HG02970 (cell line): ENCODE data around the gene GGA2.
"Not testable (repeated sequence)": the region's sequence is repeated elsewhere in the genome, so short reads cannot be mapped to it uniquely, and the experiment has no call there.

Experiments
- ATAC-seq: cut with Tn5 transposase; IDR thresholded peaks from one replicate; pipeline ENCODE4 v1.9.1; 2021; ENCODE audit warnings: mild to moderate bottlenecking, moderate library complexity, moderate number of reproducible peaks; ENCODE audit not compliant: unreplicated experiment, low FRiP score

Gene GGA2

GRCh38 chr16:23510164-23510914 is at the start of gene GGA2:
GGA2 (minus strand) TSS chr16:23510494; CDS start chr16:23510411, 83 bp downstream.
- peak; percentile 82 for ATAC-seq

DNA sequence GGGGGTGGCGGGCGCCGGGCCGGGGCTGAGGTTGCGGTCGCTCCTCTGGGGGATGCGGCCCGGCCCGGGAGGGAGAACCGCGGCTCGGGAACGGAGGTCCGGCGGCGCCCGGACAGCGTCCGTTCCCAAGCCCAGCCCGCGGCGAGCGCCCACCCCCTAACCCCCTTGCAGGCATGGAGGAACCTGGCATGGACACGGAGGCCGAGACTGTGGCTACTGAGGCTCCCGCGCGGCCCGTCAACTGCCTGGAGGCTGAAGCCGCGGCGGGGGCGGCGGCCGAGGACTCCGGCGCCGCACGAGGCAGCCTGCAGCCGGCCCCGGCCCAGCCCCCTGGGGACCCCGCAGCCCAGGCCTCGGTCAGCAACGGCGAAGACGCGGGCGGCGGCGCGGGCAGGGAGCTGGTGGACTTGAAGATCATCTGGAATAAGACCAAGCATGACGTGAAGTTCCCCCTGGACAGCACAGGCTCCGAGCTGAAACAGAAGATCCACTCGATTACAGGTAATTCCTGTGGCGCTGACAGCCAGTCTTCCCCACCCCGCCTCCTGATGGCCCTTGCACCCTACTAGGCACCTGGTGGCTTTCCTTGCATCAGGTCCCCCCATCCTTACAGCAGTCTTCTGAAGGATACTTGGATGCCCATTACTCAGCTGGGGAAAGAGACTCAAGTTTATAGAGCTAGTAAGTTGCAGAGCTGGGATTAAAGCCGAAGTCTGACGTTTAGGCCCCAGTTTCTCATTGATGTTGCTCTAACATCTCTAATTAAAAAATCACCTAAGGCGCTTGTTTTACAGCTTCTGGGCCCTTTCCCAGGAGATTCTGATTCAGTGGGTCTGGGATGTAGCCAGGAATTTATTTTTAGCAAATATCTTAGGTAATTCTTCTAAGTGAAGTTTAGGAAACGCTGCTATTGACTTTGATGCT is 47.7 kb upstream of the GGA2 start:
- ATAC-seq = peak; percentile 1

DNA sequence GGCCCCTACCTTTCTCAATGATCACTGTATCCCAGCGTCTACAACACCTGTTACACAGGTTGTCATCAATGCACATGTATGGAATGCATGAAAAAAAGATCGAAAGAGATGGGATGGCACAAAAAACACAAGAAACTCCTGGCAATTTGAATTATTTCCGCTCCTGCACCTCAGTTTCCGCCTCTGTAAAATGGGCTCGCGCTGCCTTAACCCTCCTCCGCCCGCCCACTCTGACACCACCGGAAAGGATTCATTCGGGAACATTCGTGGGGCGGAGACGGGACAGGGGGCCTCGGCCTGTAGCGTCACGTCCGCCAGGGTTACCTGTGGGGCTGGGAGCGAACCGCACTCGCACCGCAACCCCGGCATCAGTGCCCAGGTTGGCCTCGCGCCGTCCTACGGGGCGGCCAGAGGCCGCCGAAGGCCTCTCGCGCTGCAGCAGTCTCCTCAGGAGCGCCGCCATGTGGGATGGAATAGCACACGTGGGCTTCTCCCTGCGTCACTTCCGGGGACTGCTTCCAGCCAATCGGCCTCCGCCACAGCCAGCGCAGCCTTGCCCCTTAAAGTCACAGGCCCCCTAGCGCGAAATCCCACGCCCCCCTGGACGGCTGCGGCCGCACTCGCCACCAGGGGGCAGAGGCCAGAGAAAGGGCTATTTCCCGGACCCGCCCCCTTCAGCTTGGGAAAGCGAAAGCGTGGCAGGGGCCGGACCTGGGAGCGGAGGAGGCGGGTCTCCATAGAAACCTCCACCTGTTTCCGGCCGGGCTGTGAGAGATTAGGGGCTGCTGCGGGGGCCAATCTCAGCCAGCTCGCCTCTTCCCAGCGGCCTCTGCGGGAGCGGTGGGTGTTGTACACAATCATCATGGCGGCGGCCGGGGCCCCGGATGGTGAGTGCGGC is 46.8 kb upstream of the GGA2 start, which contains the start of the genes EARS2 and UBFD1:
Gene EARS2 (minus strand): TSS at position 470 of the 898 bp plus-strand sequence. CDS start 7 bp downstream, at position 463.
Gene UBFD1 (plus strand): TSS at position 847 of the 898 bp plus-strand sequence. CDS start 16 bp downstream, at position 863.
- ATAC-seq = peak; percentile 92

GRCh38 chr16:23554536-23554935 is 44.2 kb upstream of the GGA2 start:
- no peak for ATAC-seq

GRCh38 chr16:23552161-23552560 is 41.9 kb upstream of the GGA2 start:
- ATAC-seq = no peak

DNA sequence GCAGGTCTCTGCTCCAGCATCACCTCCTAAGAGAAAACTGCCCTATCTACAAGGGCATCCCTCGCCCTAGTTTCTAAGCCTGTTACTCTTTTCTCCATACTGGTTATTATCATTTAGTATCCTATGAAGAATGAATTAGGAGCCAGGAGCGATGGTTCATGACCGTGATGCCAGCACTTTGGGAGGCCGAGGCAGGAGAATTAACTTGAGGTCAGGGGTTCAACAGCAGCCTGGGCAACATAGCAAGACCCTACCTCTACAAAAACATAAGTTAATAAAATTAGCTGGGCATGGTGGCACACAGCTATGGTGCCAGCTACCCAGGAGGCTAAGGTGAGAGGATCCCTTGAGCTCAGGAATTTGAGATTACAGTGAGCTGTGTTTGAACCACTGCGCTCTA is 39.6 kb upstream of the GGA2 start:
- ATAC-seq = no peak

- no peak for ATAC-seq
Observed at GRCh38 chr16:23544436-23544835, 34.1 kb upstream of the GGA2 start.

- not testable (repeated sequence) for ATAC-seq
Observed at GRCh38 chr16:23540817-23541178, 30.5 kb upstream of the GGA2 start.

DNA sequence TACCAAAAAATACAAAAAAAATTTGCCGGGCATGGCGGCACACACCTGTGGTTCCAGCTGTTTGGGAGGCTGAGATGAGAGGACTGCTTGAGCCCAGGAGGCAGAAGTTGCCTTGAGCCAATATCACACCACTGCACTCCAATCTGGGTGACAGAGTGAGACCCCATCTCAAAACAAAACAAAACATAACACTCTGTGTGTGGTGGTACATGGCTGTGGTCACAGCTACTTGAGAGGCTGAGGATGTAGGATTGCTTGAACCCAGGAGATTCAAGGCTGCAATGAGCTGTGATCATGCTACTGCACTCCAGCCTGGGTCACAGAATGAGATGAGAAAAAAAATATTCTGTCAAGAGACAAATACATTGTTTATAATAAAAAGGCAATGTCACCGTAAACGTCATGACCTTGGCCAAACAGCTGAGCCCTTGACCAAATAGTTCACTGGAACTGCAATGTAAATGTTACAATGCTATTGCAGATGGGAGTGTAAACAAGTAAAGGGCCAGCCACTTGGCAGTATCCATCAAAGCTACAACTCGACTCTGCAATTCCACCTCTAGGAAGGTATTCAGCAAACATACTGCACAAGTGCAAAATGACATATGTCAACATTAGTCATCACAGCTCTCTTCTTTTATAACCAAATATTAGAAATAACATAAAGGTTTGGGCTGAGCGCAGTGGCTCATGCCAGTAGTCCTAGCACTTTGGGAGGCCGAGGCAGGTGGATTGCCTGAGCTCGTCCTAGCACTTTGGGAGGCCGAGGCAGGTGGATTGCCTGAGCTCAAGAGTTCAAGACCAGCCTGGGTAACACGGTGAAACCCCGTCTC is 29.9 kb upstream of the GGA2 start:
- no peak for ATAC-seq

DNA sequence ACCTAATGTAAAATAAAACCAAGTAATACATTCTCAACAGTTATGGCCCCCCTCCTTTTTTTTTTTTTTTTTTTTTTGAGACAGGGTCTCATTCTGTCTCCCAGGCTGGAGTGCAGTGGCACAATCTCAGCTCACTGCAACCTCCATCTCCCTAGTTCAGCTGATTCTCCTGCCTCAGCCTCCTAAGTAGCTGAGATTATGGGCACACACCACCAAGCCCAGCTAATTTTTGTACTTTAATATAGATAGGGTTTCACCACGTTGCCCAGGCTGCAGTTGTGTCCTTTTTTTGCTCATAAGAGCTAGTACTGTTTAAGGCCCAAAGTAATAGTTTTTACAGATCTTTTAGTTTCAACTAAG is 28.6 kb upstream of the GGA2 start:
- ATAC-seq = no peak

DNA sequence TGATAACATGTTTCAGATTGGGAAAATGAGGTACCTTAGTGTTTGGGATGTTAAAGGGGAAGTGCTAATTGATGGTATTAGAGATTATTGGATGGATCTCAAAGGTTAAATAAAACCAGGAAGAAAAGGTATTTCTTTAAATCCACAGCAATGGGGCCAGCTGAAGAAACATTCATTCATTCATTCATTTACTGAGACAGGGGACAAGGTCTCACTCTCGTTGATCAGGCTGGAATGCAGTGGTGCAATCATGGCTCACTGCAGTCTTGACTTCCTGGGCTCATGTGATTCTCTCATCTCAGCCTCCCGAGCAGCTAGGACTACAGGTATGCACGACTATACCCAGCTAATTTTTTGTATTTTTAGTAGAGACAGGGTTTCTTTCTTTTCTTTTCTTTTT is 27.1 kb upstream of the GGA2 start:
- ATAC-seq = no peak

DNA sequence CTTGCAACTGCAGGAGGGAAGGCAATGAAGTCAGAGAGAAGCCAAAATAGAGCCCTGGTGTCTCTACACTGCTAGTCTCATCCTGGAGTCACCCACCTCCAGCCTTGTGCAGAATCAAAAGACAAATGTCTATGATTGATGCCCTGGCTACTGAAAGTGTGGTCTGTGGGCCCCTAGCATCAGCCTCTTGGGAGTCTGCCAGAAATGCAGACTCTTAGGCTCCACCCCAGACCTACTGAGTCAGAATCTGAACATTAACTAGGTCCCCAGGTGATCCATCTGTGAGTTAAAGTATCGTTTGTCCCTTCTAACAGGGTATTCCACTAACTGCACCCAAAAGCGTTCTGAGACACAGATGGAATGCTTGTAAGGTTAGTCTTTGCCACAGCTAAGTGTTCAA is 25.6 kb upstream of the GGA2 start:
- no peak for ATAC-seq

DNA sequence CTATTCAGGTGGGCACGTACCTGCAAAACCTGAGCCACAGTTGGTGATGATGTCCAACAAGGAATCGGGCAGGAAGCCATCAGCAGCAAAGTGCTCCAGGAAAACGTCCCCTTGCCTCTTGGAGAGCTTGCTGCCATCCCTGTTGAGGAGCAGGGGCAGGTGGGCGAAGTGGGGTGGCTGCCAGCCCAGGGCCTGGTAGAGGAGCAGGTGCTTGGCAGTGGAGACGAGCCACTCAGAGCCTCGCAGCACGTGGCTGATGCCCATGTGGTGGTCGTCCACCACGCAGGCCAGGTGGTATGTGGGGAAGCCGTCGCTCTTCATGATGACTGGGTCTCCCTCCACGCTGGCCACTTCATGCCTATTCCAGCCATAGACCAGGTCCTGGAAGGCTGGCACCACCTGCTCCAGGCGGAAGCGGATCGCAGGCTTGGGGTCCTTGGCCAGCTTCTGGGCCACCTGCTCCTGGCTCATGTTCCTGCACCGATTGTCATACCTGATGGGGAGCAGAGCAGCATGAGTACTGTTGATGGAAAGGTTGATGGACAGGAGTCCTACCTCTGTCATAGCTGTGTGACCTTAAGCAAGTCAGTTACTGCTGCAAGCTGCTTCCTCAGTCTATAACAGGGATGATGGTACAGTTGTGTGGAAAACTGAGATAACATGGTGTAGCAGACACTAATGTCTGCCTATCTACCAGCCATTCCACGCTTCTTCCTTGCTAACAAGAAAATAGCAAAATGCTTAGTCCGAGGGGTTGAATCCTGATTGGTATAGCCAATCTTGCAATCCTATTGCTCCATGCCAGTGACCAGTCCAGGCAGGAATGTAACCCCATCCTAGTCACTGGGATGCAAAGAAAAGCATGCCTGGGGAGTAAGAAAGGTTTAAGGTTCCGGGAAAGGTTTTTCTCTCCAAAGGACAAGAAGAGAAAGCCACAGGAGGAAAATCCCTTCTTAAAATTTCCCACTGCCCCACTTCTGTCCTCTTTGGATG is 24.9 kb upstream of the GGA2 start:
- ATAC-seq = no peak

DNA sequence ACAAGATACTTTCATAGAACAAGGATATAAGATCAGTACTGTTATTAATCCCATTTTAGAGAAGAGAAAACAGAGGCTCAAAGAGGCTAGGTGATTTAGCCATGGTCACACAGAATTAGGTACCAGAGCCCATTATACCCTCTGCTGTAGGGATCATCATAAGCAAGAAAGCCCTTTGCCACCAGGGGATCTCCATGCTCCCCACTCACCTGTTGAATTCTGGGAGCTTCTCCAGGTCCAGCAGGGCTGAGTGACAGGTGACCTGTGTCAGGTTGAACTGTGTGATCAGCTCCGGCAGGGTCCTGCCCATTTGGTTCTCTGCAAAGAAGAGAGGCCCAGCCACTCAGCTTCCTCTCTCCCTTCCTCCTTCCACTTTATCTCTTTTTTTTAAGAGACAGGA is 22.2 kb upstream of the GGA2 start:
- ATAC-seq = no peak

- ATAC-seq = no peak
Observed at GRCh38 chr16:23530062-23530461, 19.8 kb upstream of the GGA2 start.

- no peak for ATAC-seq
Observed at GRCh38 chr16:23528644-23529310, 18.5 kb upstream of the GGA2 start.

DNA sequence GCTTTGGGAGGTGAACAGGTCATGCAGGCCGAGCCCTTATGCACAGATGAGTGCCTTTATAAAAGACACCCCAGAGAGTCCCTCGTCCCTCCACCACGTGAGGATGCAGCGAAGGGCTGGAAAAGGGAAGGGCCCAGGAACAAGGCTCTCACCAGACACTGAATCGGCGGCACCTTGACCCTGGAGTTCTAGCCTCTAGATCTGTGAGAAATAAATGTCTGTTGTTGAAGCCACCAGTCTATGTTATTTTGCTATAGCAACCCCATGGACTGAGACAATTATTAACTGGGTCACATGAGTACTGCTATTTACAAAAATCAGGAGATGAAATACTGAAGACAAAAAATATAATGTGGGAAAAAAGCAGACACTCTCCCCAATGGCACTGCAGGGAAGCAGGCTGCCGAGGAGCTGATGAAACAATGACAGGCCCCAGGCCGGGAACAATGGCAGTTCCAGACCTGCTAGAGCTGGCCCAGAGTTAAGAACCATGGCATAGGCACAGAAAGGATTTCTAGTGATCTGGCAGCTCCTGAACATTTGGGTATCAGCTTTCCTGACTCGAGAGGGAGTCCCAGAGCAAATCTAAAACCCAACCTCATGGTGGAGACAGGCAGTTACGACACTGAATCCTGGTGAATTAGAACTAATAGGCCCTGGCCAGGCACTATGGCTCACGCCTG is 17.8 kb upstream of the GGA2 start:
- no peak for ATAC-seq
